ENCODE measurements around the gene SSUH2. TPM values are rescaled to one million over a fixed set of nuclear protein-coding genes. Genes with fewer than 3 reads are reported as not detected.

SSUH2 gene
- total and polyA plus RNA-seq, 2 of the 13 experiments (the other 11 are each of a cell fraction or from before 2014, with no cell fraction given), result 38.1 to 136 TPM

- H3K27me3 ChIP-seq (ENCODE audit: control insufficient read depth in 1 of 2, insufficient read depth in 2 of 2, low read length in 2 of 2), result no peaks in the 10 kb centered on the region; a peak in 2 of 5 replicates
- ChIA-PET CTCF (ENCODE audit: low intra/inter-chr PET ratio, low total read pairs) (no interaction called here), POLR2A (no interaction called here)
- H3K9ac ChIP-seq (ENCODE audit: insufficient read depth, low read depth, low read length), result no peak overlapping the region
- H3K9me3 ChIP-seq (ENCODE audit: low read length), result no peaks in the 10 kb centered on the region
- H3K4me2 ChIP-seq (ENCODE audit: low read depth, low read length), result no peak overlapping the region
- no peak overlapping the region for H3K4me3 ChIP-seq (replicated peaks in 1 of 3; ENCODE audit: insufficient read depth in 1 of 3, low read depth in 2 of 3, low read length in 3 of 3)
- DNase-seq (ENCODE audit: low spot score) (no peak), FAIRE-seq (no peak), ATAC-seq (no peak)
- H3K4me1 ChIP-seq (ENCODE audit: insufficient read depth, low read length), result no peaks in the 10 kb centered on the region; the same call in 1 of the 2 replicates
- intact Hi-C loops (cut with micrococcal nuclease; ENCODE audit: unreplicated experiment), result no loop called here
- H2AFZ ChIP-seq (ENCODE audit: low read length), result no peak overlapping the region
- WGBS (ENCODE audit: low lambda C conversion rate), result 83% methylated on average over 4 of the region's 4 CpGs
- H3K27ac ChIP-seq (ENCODE audit: extremely low read length, insufficient read depth, low read length), result no peak overlapping the region
- no peaks in the 10 kb centered on the region for H3K36me3 ChIP-seq (replicated peaks in 1 of 2; ENCODE audit: control insufficient read depth in 1 of 2, insufficient read depth in 2 of 2, low read length in 2 of 2)
- H3K79me2 ChIP-seq (ENCODE audit: insufficient read depth, low read length), result no peaks in the 10 kb centered on the region
- in situ Hi-C loops (cut with HindIII; ENCODE audit: extremely low pct_ligation_motif_present, low pct_unique_long_range_greater_than_20kb), result no loop called here
- H4K20me1 ChIP-seq (ENCODE audit: insufficient read depth, low read length), result no peaks in the 10 kb centered on the region
- no peak for TF ChIP-seq KDM1A (CRISPR knock-in tag; IDR thresholded peaks at IDR 0.05)
- no peak for TF ChIP-seq SKIL (CRISPR knock-in tag; IDR thresholded peaks at IDR 0.05; ENCODE audit: borderline replicate concordance)
- TF ChIP-seq SIN3B (IDR thresholded peaks at IDR 0.05; ENCODE audit: low read length), result no peak
- no TSS peak for BruUV-seq (replicated peaks)
These were observed 66.3 kb downstream of the SSUH2 start for GRCh38 chr3:8578282-8578681.

- H3K4me3 ChIP-seq (replicated peaks in 1 of 3; ENCODE audit: insufficient read depth in 1 of 3, low read depth in 2 of 3, low read length in 3 of 3), result no peak overlapping the region
- H3K9ac ChIP-seq (ENCODE audit: insufficient read depth, low read depth, low read length), result no peak overlapping the region
- FAIRE-seq (no peak), DNase-seq (ENCODE audit: low spot score) (no peak), ATAC-seq (no peak)
- H4K20me1 ChIP-seq (ENCODE audit: insufficient read depth, low read length), result no peaks in the 10 kb centered on the region
- no peaks in the 10 kb centered on the region for H3K36me3 ChIP-seq (replicated peaks in 1 of 2; ENCODE audit: control insufficient read depth in 1 of 2, insufficient read depth in 2 of 2, low read length in 2 of 2)
- no TSS peak for BruUV-seq (replicated peaks)
- H3K27me3 ChIP-seq (ENCODE audit: control insufficient read depth in 1 of 2, insufficient read depth in 2 of 2, low read length in 2 of 2), result no peaks in the 10 kb centered on the region; a peak in 1 of 5 replicates
- no peak overlapping the region for H2AFZ ChIP-seq (ENCODE audit: low read length)
- H3K79me2 ChIP-seq (ENCODE audit: insufficient read depth, low read length), result no peaks in the 10 kb centered on the region
- WGBS (ENCODE audit: low lambda C conversion rate), result 61% methylated on average over 2 of the region's 5 CpGs
- H3K4me1 ChIP-seq (ENCODE audit: insufficient read depth, low read length), result no peaks in the 10 kb centered on the region; the same call in 1 of the 2 replicates
- no peak overlapping the region for H3K27ac ChIP-seq (ENCODE audit: extremely low read length, insufficient read depth, low read length)
- intact Hi-C loops (cut with micrococcal nuclease; ENCODE audit: unreplicated experiment), result no loop called here
- CTCF ChIA-PET (ENCODE audit: low intra/inter-chr PET ratio, low total read pairs), result no interaction called here
- in situ Hi-C loops (cut with HindIII; ENCODE audit: extremely low pct_ligation_motif_present, low pct_unique_long_range_greater_than_20kb), result no loop called here
- no peaks in the 10 kb centered on the region for H3K9me3 ChIP-seq (ENCODE audit: low read length)
- POLR2A ChIA-PET, result no interaction called here
- H3K4me2 ChIP-seq (ENCODE audit: low read depth, low read length), result no peak overlapping the region
- TF ChIP-seq NPAS2 (CRISPR knock-in tag; IDR thresholded peaks at IDR 0.05; ENCODE audit: borderline replicate concordance) (no peak), HNRNPH1 (optimal IDR thresholded peaks at IDR 0.05; ENCODE audit: low read depth, low read length) (no peak), ARNT (IDR thresholded peaks at IDR 0.05) (no peak), PTBP1 (IDR thresholded peaks at IDR 0.05; ENCODE audit: low read depth, low read length, poor library complexity, severe bottlenecking) (no peak), ZNF513 (CRISPR knock-in tag; conservative IDR thresholded peaks at IDR 0.05) (no peak), RORA (CRISPR knock-in tag; IDR thresholded peaks at IDR 0.05) (no peak), RFX3 (CRISPR knock-in tag; IDR thresholded peaks at IDR 0.05) (no peak), ZNF788 (CRISPR knock-in tag; IDR thresholded peaks at IDR 0.05; ENCODE audit: borderline replicate concordance) (no peak)
These were observed 67.6 kb downstream of the SSUH2 start for GRCh38 chr3:8576841-8577571.

All from HepG2 (cell line).